ENCODE data around the gene RB1.
"Not testable (repeated sequence)": the region's sequence is repeated elsewhere in the genome, so short reads cannot be mapped to it uniquely, and the experiment has no call there.

Gene RB1

DNA sequence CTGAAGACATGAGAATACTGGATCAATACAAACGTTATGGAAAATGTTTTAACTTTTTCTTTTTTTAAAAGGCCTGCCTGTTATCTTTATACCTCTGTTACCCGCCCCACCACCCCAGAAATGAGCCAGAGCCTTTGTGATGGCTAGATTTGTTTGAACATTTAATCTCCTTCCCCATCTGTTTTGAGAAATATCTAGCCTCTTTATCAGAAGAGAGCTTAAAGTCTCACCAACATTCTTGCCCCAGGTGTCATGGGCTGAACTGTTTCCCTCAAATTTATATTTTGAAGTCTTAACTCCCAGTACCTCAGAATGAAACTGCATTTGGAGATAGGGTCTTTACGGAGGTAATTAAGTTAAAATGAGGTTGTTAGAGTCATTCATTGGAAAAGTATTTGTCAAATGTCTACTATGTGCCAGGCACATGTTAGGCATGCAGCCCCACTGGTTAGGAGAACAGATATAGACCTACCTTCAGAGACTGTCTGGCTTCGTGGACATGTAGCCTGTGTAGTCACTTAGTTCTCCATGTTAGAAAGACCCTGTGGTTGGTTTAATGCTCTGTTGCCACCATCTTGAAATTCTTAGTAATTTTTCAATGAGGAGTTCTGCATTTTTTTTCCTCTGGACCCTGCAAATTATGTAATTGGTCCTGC is 6.3 kb upstream of the RB1 start:
- DNase-seq (ENCODE audit: low read depth in 1 of 2, low spot score in 1 of 2) = no peak

GRCh38 chr13:48299591-48299990 is 4.0 kb upstream of the RB1 start:
- DNase-seq (ENCODE audit: low read depth in 1 of 2, low spot score in 1 of 2) = no peak

DNA sequence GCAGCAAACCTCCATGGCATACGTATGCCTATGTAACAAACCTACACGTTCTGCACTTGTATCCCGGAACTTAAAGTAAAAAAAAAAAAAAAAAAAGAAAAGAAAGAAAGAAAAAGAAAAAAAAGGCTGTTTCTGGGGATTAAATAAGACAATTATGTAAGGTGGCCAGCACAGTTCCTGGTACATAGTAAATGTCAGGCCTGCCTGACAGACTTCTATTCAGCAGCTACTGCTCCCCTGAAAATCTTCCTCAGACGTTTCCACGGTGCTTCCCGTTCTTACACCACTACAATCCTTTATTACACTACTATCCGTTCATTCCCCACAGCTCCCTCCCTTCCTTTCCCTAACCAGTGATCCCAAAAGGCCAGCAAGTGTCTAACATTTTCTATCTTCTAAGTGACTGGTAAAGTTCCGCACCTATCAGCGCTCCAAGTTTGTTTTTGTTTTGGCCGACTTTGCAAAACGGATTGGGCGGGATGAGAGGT is 636 bp upstream of the RB1 start:
- DNase-seq (ENCODE audit: low read depth in 1 of 2, low spot score in 1 of 2) = no peak

DNA sequence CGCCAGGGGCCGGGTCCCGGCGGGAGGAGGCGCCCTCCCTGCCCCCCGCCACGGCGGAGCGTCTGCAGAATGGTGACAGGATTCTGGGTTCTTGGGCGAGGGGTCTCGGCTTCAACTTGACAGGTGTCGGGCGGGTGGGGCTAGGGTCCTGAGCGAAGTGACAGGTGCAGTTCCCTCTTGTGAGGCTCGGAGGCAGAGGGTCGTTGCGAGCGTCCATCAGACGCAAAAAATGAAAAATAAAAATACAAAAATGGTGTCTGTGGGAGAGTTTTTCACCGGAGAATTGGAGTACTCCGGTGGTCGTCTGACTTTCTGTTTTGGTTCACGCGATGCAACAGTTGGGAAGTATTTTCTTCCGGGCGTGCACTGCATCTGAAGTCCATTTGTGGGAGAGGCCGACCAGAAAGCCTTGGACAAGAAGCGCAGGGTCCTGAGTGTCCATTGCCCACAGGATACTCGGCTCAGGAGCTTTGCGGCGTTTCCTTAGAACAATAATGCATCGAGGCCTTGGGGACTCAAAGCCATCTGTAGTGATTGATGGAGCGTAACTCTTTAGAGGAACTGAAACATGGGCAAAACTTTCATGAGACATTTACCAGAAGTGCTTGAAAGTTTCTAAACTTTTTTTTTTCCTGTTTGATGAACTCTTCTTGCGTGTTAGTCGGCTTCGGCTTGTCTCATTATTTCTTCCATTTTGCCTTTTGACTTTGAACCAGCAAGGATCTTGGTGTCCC is 759 bp downstream of the RB1 start:
- DNase-seq (ENCODE audit: low read depth in 1 of 2, low spot score in 1 of 2) = no peak

GRCh38 chr13:48311223-48311622 is 7.7 kb downstream of the RB1 start:
- DNase-seq (ENCODE audit: low read depth in 1 of 2, low spot score in 1 of 2) = no peak

DNA sequence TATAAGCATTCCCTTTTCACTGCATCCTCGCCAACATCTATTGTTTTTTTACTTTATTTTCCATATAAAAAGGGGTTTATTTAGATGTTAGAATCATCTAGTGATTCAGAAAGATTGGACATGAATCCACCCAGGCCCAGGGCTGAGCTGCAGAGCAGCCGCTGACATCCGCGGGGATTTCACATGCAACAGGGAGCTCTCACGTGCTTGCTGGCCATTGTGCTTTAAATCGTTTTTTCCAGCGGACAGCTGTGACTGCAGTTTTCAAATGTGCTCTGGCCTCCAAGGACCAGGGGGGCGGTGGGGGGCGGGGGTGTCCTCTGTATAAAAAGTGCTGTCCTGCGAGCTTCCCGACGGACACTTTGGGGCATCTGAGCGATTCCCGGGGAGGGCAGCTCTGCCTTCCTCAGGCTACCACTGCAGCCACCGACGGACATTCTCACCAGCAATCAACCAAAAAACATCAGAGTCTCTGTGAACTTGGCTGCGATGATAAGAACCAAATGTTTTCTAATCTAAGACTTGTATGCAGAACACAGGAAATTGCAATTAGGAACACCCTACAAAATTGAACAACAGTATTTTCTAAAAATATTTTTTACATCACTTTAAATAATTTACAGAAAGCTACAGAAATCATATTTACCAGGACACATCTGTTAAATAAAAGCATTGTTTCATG is 12.6 kb downstream of the RB1 start:
- no peak for DNase-seq (ENCODE audit: low read depth in 1 of 2, low spot score in 1 of 2)

DNA sequence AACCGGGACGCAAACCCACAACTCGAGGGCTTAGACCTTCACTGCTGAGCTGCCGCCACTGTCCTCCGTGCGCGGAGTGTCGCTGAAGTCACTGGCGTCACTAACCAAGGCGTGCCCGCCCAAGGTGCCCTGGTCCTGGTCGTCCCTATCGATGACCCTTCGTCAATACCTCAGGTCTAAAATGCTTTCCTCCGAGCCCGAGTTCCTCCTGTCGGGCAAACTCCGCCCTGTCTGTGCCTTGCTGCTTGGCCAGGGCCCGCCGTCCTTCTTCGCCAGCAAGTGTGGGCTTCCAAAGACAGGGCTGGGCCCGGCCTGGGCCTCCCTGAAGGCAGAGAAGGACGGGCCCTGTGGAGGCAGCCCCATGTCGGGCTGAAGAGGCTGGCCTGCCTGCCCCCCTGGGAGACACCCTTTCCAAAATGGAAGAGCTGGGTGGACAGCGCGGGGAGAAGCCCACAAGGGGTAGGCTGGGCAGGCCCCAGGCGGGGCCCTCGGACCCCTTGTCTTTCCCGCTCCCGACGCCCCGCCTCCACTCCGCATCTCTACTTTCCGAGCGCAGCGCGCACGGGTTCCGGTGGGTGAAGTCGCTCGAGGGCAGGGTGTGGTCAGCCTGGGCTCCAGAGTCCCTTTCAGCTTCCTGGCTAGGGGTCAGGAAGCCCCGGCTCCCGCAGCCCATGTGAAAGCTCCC is 13.4 kb downstream of the RB1 start:
- DNase-seq (ENCODE audit: low read depth in 1 of 2, low spot score in 1 of 2) = no peak

GRCh38 chr13:48317511-48318376 is 14.2 kb downstream of the RB1 start:
- no peak for DNase-seq (ENCODE audit: low read depth in 1 of 2, low spot score in 1 of 2)

DNA sequence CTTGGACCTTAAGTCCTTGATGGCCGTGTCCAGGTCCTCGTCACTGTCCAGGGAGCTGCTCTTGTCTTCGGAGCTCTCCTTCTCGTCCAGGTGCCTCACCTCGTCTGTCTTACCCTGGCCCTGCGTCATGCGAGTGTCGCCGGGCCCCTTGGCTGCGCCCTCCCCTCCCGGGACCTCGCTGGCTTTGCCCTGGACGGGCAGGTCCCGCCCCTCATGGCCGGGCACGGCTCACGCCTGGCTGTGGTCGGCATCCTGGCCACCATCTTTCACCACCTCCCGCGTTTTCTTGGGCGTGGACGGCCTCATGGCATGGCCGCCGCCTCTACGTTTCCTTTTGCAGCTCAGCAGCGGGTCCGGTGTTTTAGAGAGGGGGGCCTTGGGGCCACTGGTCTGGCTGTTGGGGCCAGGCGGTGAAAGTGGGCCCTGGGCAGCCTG is 14.8 kb downstream of the RB1 start:
- no peak for DNase-seq (ENCODE audit: low read depth in 1 of 2, low spot score in 1 of 2)

DNA sequence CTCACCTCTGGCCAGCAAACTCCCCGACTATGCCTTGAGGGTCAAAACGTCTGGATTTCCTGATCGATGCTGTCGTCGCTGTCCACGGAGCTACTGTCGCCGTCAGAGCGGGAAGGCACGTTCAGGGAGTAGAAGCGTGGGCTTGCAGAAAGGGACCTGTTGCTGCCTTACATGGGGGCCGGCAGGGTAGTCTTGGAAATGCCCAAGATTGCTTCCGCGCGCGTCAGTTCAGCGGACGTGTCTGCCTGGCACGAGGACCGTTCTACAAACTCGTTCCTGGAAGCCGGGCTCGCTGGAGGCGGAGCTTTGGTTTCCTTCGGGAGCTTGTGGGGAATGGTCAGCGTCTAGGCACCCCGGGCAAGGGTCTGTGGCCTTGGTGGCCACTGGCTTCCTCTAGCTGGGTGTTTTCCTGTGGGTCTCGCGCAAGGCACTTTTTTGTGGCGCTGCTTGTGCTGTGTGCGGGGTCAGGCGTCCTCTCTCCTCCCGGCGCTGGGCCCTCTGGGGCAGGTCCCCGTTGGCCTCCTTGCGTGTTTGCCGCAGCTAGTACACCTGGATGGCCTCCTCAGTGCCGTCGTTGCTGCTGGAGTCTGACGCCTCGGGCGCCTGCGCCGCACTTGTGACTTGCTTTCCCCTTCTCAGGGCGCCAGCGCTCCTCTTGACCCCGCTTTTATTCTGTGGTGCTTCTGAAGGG is 15.4 kb downstream of the RB1 start:
- DNase-seq (ENCODE audit: low read depth in 1 of 2, low spot score in 1 of 2) = no peak

- DNase-seq (ENCODE audit: low read depth in 1 of 2, low spot score in 1 of 2) = no peak
These were observed 16.2 kb downstream of the RB1 start for GRCh38 chr13:48319531-48320398.

DNA sequence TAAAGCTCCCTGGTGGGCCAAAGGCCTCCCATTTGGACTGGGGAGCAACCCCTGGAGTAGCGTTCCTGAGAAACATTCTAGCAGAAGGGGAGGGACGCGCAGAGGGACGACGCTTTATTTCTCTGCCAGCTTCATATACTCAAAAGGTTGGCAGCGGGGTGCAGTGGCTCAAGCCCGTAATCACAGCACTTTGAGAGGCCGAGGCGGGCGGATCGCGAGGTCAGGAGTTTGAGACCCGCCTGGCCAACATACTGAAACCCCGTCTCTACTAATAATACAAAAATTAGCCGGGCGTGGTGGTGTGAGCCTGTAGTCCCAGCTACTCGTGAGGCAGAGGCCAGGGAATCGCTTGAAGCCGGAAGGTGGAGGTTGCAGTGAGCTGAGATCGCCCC is 16.8 kb downstream of the RB1 start:
- DNase-seq (ENCODE audit: low read depth in 1 of 2, low spot score in 1 of 2) = no peak

- DNase-seq (ENCODE audit: low read depth in 1 of 2, low spot score in 1 of 2) = no peak
These were observed 17.4 kb downstream of the RB1 start for GRCh38 chr13:48320891-48321510.

GRCh38 chr13:48322294-48322693 is 18.7 kb downstream of the RB1 start:
- no peak for DNase-seq (ENCODE audit: low read depth in 1 of 2, low spot score in 1 of 2)

DNA sequence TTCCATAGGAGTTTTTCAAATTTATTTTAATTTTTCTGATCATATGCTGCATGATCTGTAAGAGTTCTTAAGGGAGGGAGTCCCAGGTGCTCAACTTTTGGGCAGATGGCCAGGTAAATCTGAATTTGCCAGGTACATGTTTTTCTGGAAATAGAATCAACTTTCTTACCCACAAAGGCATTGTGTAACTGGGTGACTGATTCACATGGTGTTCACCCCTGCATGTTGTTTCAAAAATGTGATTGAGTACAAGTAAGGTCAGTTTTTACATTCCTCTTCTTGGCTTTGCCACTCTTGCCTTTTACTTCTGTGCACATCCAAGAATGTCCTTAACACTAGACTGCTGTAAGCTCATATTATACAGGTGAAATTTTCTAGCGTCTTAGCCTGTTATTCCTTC is 30.4 kb downstream of the RB1 start:
- no peak for DNase-seq (ENCODE audit: low read depth in 1 of 2, low spot score in 1 of 2)

- no peak for DNase-seq (ENCODE audit: low read depth in 1 of 2, low spot score in 1 of 2)
These were observed 31.1 kb downstream of the RB1 start for GRCh38 chr13:48334534-48335127.

DNA sequence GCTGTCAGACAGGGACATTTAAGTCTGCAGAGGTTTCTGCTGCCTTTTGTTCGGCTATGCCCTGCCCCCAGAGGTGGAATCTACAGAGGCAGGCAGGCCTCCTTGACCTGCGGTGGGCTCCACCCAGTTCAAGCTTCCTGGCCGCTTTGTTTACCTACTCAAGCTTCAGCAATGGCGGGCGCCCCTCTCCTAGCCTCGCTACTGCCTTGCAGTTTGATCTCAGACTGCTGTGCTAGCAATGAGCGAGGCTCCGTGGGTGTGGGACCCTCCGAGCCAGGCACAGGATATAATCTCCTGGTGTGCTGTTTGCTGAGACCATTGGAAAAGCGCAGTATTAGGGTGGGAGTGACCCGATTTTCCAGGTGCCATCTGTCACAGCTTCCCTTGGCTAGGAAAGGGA is 35.6 kb downstream of the RB1 start:
- not testable (repeated sequence) for DNase-seq (ENCODE audit: low read depth in 1 of 2, low spot score in 1 of 2)

DNA sequence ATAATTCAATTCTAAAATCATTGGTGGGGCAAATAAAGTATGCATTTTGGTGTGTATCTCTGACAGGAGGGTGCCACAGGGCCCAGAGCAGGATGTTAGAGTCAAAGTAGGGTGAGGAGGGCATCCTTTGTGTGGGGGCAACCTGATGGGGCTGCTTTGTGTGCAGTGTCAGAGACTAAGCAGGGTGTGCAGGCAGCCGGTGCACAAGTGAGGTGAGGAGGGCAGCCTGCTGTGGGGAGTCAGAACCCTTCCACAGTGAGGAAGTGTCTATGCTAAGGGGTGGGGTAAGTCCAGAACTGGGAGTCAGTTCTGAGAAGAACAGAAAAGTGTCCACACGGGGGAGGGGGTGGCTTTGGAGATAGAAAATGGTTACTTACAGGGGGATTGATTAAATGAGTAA is 40.7 kb downstream of the RB1 start:
- no peak for DNase-seq (ENCODE audit: low read depth in 1 of 2, low spot score in 1 of 2)
